HCT116 (cell line): Measurements from ENCODE around the gene ZNF416.

Experiments
- ATF3 ChIP-seq: IDR thresholded peaks from 2 replicates; pipeline ENCODE4 v1.6.1; 2012
- CTCF ChIP-seq, 3 experiments: fragments of 200-600 bp in 1 of 3; sonication (generic) in 1 of 3; IDR thresholded peaks in 2 of 3; conservative IDR thresholded peaks in 1 of 3; 2 replicates each; pipeline ENCODE4 v1.5.1; 2012 to 2017; ENCODE audit warnings: low read depth in 2 of 3, low read length in 2 of 3, antibody characterized with exemption in 1 of 3, borderline replicate concordance in 1 of 3, control low read depth in 1 of 3, mild to moderate bottlenecking in 1 of 3, mixed read lengths in 1 of 3, mixed run types in 1 of 3, moderate library complexity in 1 of 3; ENCODE audit not compliant: insufficient read depth in 1 of 3
- EZH2 ChIP-seq: fragments of 200-600 bp; sonication (generic); IDR thresholded peaks from 2 replicates; pipeline ENCODE4 v1.6.1; 2017; ENCODE audit warnings: antibody characterized with exemption, mixed run types
- JUND ChIP-seq: IDR thresholded peaks from 2 replicates; pipeline ENCODE4 v1.6.1; 2012
- MAX ChIP-seq: IDR thresholded peaks from 2 replicates; pipeline ENCODE4 v1.6.1; 2012
- POLR2A ChIP-seq: IDR thresholded peaks from 2 replicates; pipeline ENCODE4 v1.7.0; 2011; ENCODE audit warnings: borderline replicate concordance; ENCODE audit not compliant: insufficient read depth, insufficient read length; ENCODE audit errors: extremely low read depth
- POLR2AphosphoS5 ChIP-seq: IDR thresholded peaks from 2 replicates; pipeline ENCODE4 v1.6.1; 2011; ENCODE audit warnings: mild to moderate bottlenecking, low read depth, low read length, moderate library complexity
- RAD21 ChIP-seq: IDR thresholded peaks from 2 replicates; pipeline ENCODE4 v1.6.1; 2012; ENCODE audit warnings: low read depth, mild to moderate bottlenecking
- REST ChIP-seq: IDR thresholded peaks from 2 replicates; pipeline ENCODE4 v1.6.1; 2012; ENCODE audit warnings: low read depth
- SIN3A ChIP-seq: IDR thresholded peaks from 2 replicates; pipeline ENCODE4 v1.6.1; 2012; ENCODE audit warnings: low read depth
- SRF ChIP-seq: IDR thresholded peaks from 2 replicates; pipeline ENCODE4 v1.6.1; 2012; ENCODE audit warnings: low read depth
- ZBTB33 ChIP-seq: IDR thresholded peaks from 2 replicates; pipeline ENCODE4 v1.6.1; 2011; ENCODE audit warnings: mild to moderate bottlenecking, low read length, moderate library complexity; ENCODE audit not compliant: insufficient replicate concordance; ENCODE audit errors: extremely low read depth
- ZNF274 ChIP-seq: fragments of 200-500 bp; sonication (Bioruptor generic); IDR thresholded peaks from 2 replicates; pipeline ENCODE4 v1.6.1; 2014; ENCODE audit warnings: mild to moderate bottlenecking, low read depth, low read length, inconsistent platforms

GRCh38 chr19:57558525-57558924 lies 20.2 kb downstream of the ZNF416 start:
- no peak for TF ChIP-seq ZNF274
- no peak for TF ChIP-seq EZH2
- peak; percentile 18; the same call in 1 of the 2 replicates for TF ChIP-seq RAD21
- no peak for TF ChIP-seq POLR2A
- no peak for TF ChIP-seq CTCF (IDR thresholded peaks at IDR 0.05 in 2 of 3, conservative IDR thresholded peaks at IDR 0.05 in 1 of 3; ENCODE audit: borderline replicate concordance in 1 of 3, insufficient read depth in 1 of 3, low read depth in 2 of 3, low read length in 2 of 3)
- TF ChIP-seq SRF = no peak
- TF ChIP-seq REST = no peak
- TF ChIP-seq MAX = no peak
- no peak for TF ChIP-seq POLR2AphosphoS5
- TF ChIP-seq ATF3 = no peak
- no peak for TF ChIP-seq JUND
- TF ChIP-seq SIN3A = no peak
- TF ChIP-seq ZBTB33 = no peak
